Activated CD4-positive, alpha-beta memory T cell treated with anti-CD3 and anti-CD28 coated beads, Interleukin-2, amount 10 ng/mL, durations not matched to agents 7 days and 5 days (primary cell): ENCODE data around the gene LTF. TPM values are rescaled to one million over a fixed set of nuclear protein-coding genes. Genes with fewer than 3 reads are reported as not detected.

Experiments
- CTCF ChIA-PET: fragments of 350-600 bp; sonication (Branson Sonifier 250); formaldehyde crosslinking; loops from one replicate; lab custom pipeline; 2021; ENCODE audit warnings: antibody characterized with exemption, inconsistent platforms; lab: Charles Lee
- POLR2A ChIA-PET: fragments of 350-600 bp; sonication (Branson Sonifier 250); formaldehyde crosslinking; loops from one replicate; lab custom pipeline; 2021; ENCODE audit warnings: antibody characterized with exemption; lab: Charles Lee
- DNase-seq: peaks from one replicate; pipeline ENCODE4 v3.0.0-alpha.2; 2020
- H3K27ac Mint-ChIP-seq: one replicate; pipeline ENCODE4 v1.8.0; 2021; ENCODE audit warnings: mild to moderate bottlenecking, mixed read lengths
- H3K27me3 Mint-ChIP-seq: one replicate; pipeline ENCODE4 v1.8.0; 2021; ENCODE audit warnings: mixed read lengths
- H3K36me3 Mint-ChIP-seq: one replicate; pipeline ENCODE4 v1.8.0; 2021; ENCODE audit warnings: low read depth, mixed read lengths
- H3K4me1 Mint-ChIP-seq: one replicate; pipeline ENCODE4 v1.8.0; 2021; ENCODE audit warnings: mixed read lengths
- H3K4me3 Mint-ChIP-seq: one replicate; pipeline ENCODE4 v1.8.0; 2021; ENCODE audit warnings: mild to moderate bottlenecking, mixed read lengths
- H3K9me3 Mint-ChIP-seq: one replicate; pipeline ENCODE4 v1.8.0; 2021; ENCODE audit warnings: mixed read lengths
- total RNA-seq, 2 experiments: library from RNA; stranded (reverse); gene quantifications; one replicate each; pipeline ENCODE4 v1.2.3, GENCODE V29; 2021

The LTF gene
- total RNA-seq, 2 experiments from 2014 or later = not detected

DNA sequence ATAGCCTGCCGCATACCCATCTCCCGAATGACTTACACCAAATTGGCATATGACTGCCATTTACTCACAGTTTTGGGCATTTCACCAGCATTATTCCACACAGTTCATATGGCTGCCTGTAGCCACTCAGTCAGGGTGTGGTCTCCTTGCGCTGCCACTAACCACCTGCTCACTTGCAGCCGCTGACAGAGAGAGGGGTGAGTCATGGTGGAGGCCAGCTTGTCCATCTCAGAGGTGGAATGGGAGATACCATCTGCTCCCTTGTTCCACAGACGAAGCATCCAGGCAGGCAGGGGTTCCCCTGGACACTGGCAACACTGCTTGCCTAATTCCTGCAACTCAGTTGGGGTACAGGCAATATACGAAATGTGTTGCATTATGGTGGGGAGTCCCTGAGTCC lies 42.1 kb downstream of the LTF start:
- Mint-ChIP-seq H3K27me3 (no peaks in the 10 kb centered on the region), H3K4me3 (no peak overlapping the region), H3K36me3 (no peaks in the 10 kb centered on the region), H3K4me1 (peaks cover 14% of the 10 kb centered on the region), H3K9me3 (no peaks in the 10 kb centered on the region), H3K27ac (no peak overlapping the region)
- ChIA-PET POLR2A (no interaction called here), CTCF (no interaction called here)
- no peak for DNase-seq

DNA sequence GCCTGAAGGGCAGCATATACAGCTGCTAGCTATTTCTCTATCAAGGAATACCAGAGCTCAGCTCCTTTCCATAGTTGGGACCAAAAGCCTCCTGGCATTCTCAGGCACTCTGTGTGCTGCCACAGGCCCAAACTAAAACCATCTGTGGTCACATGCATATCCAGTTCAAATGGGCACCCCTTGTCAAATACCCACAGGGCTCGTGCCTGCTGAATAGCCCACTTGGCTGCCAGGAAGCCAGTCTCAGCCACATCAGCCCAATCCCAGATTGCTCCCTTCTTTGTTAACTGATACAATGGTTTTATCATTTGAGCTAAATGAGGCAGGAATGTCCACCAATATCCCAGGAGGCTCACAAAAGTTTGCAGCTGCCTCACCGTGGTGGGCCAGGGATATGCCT lies 43.8 kb downstream of the LTF start:
- H3K27me3 Mint-ChIP-seq = no peaks in the 10 kb centered on the region
- peaks cover 1% of the 10 kb centered on the region for H3K4me1 Mint-ChIP-seq
- H3K27ac Mint-ChIP-seq = no peak overlapping the region
- ChIA-PET POLR2A (no interaction called here), CTCF (no interaction called here)
- H3K9me3 Mint-ChIP-seq = no peaks in the 10 kb centered on the region
- no peak for DNase-seq
- H3K4me3 Mint-ChIP-seq = no peak overlapping the region
- no peaks in the 10 kb centered on the region for H3K36me3 Mint-ChIP-seq

DNA sequence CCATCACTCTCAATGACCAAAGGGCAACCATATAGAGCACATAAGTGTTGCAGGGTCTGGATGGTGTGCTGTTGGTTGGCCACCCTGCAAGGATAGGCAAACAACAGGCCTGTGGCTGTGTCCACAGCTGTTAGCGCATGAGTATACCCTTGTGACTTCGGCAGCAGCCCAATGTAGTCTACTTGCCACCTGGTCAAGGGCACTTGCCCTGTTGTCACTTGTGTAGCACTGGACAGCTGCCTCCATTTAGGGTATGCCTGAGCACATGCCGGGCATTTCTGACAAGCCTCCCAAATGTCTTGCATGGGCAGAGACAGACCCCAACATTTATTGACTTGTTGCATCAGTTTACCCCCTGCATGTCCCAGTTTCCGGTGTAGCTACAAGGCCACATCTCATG lies 44.9 kb downstream of the LTF start:
- CTCF ChIA-PET = no interaction called here
- POLR2A ChIA-PET = no interaction called here
- H3K36me3 Mint-ChIP-seq = no peaks in the 10 kb centered on the region
- no peak overlapping the region for H3K4me3 Mint-ChIP-seq
- no peak overlapping the region for H3K27ac Mint-ChIP-seq
- H3K9me3 Mint-ChIP-seq = no peaks in the 10 kb centered on the region
- no peak for DNase-seq
- no peaks in the 10 kb centered on the region for H3K4me1 Mint-ChIP-seq
- no peaks in the 10 kb centered on the region for H3K27me3 Mint-ChIP-seq

DNA sequence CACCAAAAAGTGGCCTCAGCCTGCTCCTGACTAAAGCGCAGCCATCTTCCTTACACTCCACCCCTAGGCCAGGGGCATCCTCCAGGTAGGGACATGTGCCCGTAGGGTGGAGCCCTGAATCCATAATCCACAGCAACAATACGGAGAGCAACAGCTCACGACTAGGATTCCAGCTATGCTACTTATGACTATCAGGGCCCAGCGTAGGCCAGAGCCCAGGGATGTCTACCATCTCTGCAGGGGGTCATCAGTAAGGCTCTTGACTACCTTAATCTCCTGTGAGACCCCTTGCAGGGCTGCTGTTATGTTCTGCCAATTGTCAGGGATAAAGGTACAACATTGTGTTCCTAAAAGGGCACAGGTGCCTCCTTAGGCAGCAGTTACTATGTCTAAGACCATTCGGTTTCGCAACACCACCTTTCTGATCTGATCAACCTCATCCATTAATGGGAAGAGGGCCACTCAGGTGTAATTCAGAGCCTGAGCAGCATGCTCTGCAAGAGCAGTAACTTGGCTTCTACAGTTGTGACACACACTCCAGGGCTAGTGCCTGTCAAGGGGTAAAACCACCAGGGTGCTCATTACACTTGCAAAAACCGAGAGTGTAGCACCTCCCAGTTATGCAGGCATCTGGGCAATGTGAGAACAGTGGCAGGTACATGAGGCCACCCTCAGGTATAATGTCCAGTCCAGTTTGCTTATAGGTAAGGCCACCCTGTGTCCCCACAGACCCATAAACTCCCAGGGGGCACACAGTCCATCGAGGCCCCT lies 46.7 kb downstream of the LTF start:
- no peaks in the 10 kb centered on the region for H3K9me3 Mint-ChIP-seq
- CTCF ChIA-PET = no interaction called here
- H3K4me1 Mint-ChIP-seq = no peaks in the 10 kb centered on the region
- H3K27ac Mint-ChIP-seq = no peak overlapping the region
- DNase-seq = no peak
- no peak overlapping the region for H3K4me3 Mint-ChIP-seq
- POLR2A ChIA-PET = no interaction called here
- no peaks in the 10 kb centered on the region for H3K27me3 Mint-ChIP-seq
- no peaks in the 10 kb centered on the region for H3K36me3 Mint-ChIP-seq

DNA sequence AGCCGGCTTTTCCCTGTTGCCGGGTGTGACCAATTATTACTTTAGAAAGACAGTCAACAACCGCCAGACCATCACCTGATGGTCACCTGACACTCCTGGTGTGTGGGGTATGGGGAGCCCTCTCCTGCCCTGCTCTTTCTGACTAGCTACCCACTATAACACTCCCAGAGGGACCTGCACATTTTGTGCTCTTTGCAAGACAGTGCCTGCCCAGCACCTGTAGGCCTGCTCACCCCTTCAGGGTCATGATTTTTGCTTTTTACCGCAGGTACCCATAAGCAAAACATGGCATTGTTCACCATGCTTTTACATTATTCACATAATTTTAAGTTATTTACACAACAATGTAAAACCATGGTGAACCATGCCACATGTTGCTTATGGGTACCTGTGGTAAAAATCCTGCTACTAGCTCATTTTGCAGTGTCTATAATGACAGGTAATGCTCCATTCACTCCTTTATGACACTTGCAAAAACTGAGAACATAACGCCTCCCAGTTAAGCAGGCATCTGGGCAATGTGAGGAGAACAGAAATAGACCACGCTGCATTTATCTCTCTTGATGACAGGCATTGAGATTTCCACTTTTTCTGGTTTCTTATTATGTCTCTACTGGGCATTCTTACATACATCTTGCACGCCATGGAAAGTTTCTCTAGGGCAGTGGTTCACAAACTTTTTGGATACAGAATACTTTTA lies 47.7 kb downstream of the LTF start:
- no peak overlapping the region for H3K4me3 Mint-ChIP-seq
- H3K9me3 Mint-ChIP-seq = no peaks in the 10 kb centered on the region
- POLR2A ChIA-PET = interaction anchor here (1.3 kb wide), 1 partner anchor 10 kb away, joined by 3 read pairs; the partner anchor contains the start of genes CCR5AS and CCRL2
- no peaks in the 10 kb centered on the region for H3K4me1 Mint-ChIP-seq
- DNase-seq = no peak
- CTCF ChIA-PET = interaction anchor here (0.7 kb wide), 1 partner anchor 72 kb away, joined by 3 read pairs; no protein-coding TSS in a partner anchor
- H3K27ac Mint-ChIP-seq = no peak overlapping the region
- H3K27me3 Mint-ChIP-seq = no peaks in the 10 kb centered on the region
- no peaks in the 10 kb centered on the region for H3K36me3 Mint-ChIP-seq

DNA sequence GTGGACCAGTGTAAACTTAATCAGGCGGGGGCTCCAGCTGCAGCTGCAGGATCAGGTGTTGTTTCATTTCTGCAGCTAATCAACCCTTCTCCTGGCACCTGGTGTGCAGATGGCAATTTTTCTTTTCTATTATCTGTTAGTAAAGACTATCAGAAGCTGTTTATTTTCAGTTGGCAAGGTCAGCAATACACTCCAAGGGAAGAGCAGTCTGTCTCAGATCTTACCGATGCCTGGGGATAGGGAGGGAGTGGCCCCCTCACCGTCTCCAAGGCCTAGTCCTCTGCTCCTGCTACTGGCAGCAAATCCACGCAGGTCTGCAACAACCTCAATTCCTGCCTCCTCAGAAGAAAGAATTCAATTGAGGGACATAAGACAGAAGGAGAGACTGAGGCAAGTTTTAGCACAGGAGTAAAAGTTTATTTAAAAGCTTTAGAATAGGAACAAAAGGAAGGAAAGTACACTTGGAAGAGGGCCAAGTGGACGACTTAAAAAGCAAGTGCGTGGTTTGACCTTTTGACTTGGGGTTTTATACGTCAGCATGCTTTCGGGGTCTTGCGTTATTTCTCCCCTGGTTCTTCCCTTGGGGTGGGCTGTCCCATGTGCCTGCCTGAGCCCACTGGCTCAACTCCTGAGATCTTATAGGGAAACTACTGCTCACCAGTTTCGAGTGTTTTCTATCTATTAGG lies 48.4 kb downstream of the LTF start:
- Mint-ChIP-seq H3K9me3 (no peaks in the 10 kb centered on the region), H3K36me3 (no peaks in the 10 kb centered on the region), H3K4me3 (no peak overlapping the region), H3K4me1 (no peaks in the 10 kb centered on the region), H3K27ac (no peak overlapping the region), H3K27me3 (no peaks in the 10 kb centered on the region)
- DNase-seq = no peak
- CTCF ChIA-PET = no interaction called here
- POLR2A ChIA-PET = interaction anchor here (1.3 kb wide), 1 partner anchor 9 kb away, joined by 3 read pairs; the partner anchor contains the start of genes CCR5AS and CCRL2

DNA sequence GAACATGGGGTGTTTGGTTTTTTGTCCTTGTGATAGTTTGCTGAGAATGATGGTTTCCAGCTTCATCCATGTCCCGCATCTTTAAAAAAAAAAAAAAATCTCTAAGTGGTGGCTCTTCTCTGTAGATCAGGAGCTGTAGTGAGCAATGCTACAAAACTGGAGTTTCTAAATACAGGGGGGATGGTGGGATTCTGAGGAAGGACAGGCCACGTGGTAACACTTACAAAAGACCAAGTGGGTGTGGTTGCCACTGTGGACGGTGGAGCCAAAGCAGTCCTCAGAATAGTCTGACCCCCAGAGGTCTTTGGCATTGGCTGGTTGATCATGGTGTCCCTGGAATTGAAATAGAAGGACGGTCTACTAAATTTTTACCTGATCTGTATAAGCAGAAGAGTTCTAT lies 50.0 kb downstream of the LTF start:
- Mint-ChIP-seq H3K4me3 (no peak overlapping the region), H3K4me1 (peaks cover 2% of the 10 kb centered on the region), H3K27me3 (no peaks in the 10 kb centered on the region), H3K9me3 (no peaks in the 10 kb centered on the region), H3K36me3 (no peaks in the 10 kb centered on the region), H3K27ac (no peak overlapping the region)
- no peak for DNase-seq
- ChIA-PET POLR2A (no interaction called here), CTCF (no interaction called here)

DNA sequence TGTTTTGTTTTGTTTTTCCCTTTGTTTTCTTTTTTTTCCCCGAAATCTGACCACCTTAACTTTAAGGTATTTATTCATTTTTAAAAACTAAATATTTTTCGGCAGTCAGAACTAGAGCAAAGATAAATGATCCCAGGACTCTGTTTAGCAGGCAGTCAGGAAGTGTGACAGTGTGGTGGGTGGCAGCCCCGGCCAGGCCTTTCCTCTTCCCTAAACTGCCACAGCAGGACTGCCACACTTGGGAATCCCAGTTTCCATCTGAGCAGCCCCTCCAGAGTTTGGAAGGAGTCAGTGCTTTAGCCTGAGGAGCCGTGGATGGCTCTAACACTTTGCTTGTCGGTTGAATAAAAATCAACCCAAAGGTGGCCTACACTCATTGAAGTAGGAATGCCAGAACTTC lies 50.8 kb downstream of the LTF start:
- peaks cover 6% of the 10 kb centered on the region for H3K4me1 Mint-ChIP-seq
- DNase-seq = no peak
- H3K27ac Mint-ChIP-seq = no peak overlapping the region
- H3K4me3 Mint-ChIP-seq = no peak overlapping the region
- peaks cover 2% of the 10 kb centered on the region for H3K36me3 Mint-ChIP-seq
- CTCF ChIA-PET = no interaction called here
- no peaks in the 10 kb centered on the region for H3K9me3 Mint-ChIP-seq
- POLR2A ChIA-PET = no interaction called here
- H3K27me3 Mint-ChIP-seq = no peaks in the 10 kb centered on the region

DNA sequence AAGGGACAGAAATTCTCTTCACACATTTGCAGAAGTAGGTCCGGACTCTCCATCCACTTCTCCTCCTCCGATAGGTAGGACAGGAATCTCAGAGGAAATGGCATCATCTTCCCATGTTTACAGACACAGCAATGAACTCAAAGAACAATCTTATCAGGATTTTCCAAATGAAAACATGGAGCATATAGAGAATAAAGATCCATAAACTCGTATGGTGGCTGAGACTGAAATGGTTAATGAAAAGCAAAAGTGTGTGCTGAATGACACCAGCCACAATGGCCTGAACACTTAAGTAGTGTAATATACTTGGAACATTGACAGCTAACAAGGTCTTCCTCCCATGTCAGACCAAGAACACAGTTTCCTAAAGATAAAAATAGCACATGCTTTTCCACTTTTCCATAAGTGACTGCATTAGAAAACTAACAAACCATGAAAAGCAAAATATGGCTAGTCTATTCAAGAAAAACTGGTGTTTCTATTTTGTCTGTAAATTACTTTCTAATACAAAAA lies 51.9 kb downstream of the LTF start:
- CTCF ChIA-PET = no interaction called here

DNA sequence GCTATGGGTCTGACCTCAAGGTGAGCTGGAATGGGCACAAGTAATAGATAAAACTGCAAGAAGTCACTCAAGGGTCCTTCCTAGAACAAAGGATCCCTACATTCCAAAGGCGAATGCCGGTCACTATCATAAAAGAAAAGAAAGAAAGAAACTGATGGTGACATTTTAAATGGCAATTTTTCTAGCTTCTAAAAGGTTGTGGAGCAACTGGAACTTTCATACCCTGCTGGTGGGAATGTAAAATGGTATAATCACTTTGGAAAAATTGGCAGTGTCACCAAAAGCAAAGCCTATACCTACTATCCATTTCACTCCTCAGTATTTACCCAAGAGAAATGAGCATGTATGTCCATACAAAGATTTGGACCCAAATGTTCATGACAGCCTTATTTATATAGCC lies 53.4 kb downstream of the LTF start:
- Mint-ChIP-seq H3K27ac (no peak overlapping the region), H3K9me3 (no peaks in the 10 kb centered on the region), H3K4me1 (peaks cover 31% of the 10 kb centered on the region), H3K36me3 (peaks cover 12% of the 10 kb centered on the region), H3K27me3 (no peaks in the 10 kb centered on the region), H3K4me3 (no peak overlapping the region)
- no peak for DNase-seq
- CTCF ChIA-PET = no interaction called here
- POLR2A ChIA-PET = no interaction called here

More for the DNA sequence above, 51.9 kb downstream of the LTF start:
- POLR2A ChIA-PET = no interaction called here
- no peaks in the 10 kb centered on the region for H3K27me3 Mint-ChIP-seq
- peaks cover 15% of the 10 kb centered on the region for H3K4me1 Mint-ChIP-seq
- no peaks in the 10 kb centered on the region for H3K9me3 Mint-ChIP-seq
- DNase-seq = no peak
- H3K36me3 Mint-ChIP-seq = peaks cover 12% of the 10 kb centered on the region
- H3K27ac Mint-ChIP-seq = no peak overlapping the region
- no peak overlapping the region for H3K4me3 Mint-ChIP-seq

DNA sequence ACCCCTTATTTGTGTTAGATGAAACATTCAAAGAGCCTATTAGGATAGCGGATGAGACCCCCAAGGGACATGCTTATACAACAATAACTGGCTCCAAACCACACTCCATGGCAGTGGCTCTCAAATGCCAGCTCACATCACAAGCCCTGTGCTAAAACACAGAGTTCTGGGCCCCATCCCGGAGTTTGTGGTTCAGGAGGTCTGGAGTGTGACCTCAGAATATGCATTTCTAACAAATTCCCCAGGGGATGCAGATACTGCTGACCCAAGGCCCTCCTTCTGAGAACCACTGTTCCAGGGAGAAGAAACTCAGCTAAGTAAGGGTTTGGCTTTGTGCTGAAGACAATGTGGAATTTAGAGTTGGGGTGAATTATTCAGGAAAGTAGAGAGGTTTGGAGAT lies 54.0 kb downstream of the LTF start:
- peaks cover 33% of the 10 kb centered on the region for H3K4me1 Mint-ChIP-seq

DNA sequence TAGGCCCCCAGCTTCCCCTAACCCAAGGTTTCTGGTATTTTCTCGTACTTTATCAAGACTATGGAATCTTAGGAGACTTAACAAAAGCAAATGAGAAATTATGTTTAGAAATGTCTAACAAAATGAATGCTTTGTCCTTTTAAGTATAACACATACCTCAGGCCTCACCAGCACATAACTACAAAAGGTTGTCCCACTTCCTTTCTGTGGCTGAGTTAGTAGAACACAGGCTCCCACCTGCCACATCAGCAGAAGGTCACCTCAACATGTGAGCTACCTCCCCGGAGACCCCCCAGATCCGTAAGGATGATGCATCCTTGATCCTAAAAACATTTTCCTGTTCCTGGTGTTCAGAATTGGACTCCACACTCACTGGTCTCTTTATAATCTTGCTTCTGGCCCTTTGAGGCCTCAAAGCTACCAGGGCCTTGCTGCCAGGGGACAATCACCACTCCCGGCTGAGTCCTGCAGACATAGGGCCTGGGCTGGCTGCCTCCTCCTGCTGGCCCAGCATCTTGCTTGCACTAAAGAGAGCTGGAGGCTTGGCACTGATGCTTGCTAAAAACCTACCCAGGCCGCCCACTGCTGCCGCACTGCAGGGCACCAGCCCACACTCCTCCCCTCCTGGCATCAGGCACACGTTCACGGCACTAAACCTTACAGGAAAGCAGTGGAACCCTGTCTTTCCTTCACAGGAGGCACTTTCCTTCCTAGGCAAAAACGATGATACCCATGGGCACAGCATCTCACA lies 54.8 kb downstream of the LTF start:
- DNase-seq = no peak
- H3K4me1 Mint-ChIP-seq = peaks cover 33% of the 10 kb centered on the region
- no peaks in the 10 kb centered on the region for H3K27me3 Mint-ChIP-seq
- ChIA-PET CTCF (interaction anchor here (1.6 to 3.2 kb wide), 2 partner anchors 32 to 40 kb away, joined by 5 to 11 read pairs; no protein-coding TSS in a partner anchor), POLR2A (interaction anchor here (1.1 kb wide), 1 partner anchor 35 kb away, joined by 3 read pairs; no protein-coding TSS in a partner anchor)
- H3K27ac Mint-ChIP-seq = no peak overlapping the region
- no peak overlapping the region for H3K4me3 Mint-ChIP-seq
- no peaks in the 10 kb centered on the region for H3K9me3 Mint-ChIP-seq
- peaks cover 12% of the 10 kb centered on the region for H3K36me3 Mint-ChIP-seq

More for the DNA sequence above, 54.0 kb downstream of the LTF start:
- ChIA-PET POLR2A (no interaction called here), CTCF (no interaction called here)
- Mint-ChIP-seq H3K9me3 (no peaks in the 10 kb centered on the region), H3K4me3 (no peak overlapping the region), H3K36me3 (peaks cover 12% of the 10 kb centered on the region), H3K27ac (no peak overlapping the region), H3K27me3 (no peaks in the 10 kb centered on the region)
- DNase-seq = no peak
